Pancreas (tissue), 10 donors: Measurements from ENCODE around the gene WBP11. TPM values are rescaled to one million over a fixed set of nuclear protein-coding genes. Genes with fewer than 3 reads are reported as not detected.
"Not testable (repeated sequence)": the region's sequence is repeated elsewhere in the genome, so short reads cannot be mapped to it uniquely, and the experiment has no call there.

ENCODE experiments used
- ATAC-seq, 4 donors: fragments of 200-7000 bp; cut with Tn5 transposase; one replicate each; pipeline versions ENCODE4 v1.8.0 to v1.9.1; 2020; ENCODE audit warnings: mild to moderate bottlenecking in 4 of 4, moderate library complexity in 4 of 4
- DNase-seq, 6 donors: peaks; one replicate each; pipeline ENCODE4 v3.0.0-alpha.2; 2020
- FAIRE-seq: peaks from 2 replicates; lab custom pipeline; 2012; peaks lifted over from hg19 to GRCh38; lab: Jason Lieb, UNC
- H3K27ac ChIP-seq, 4 donors: fragments of 200-600 bp; sonication (generic); 1 replicate in 3 of 4; 2 replicates in 1 of 4; pipeline versions ENCODE4 v1.5.0 to v1.8.0; 2020
- H3K27me3 ChIP-seq, 4 donors: fragments of 200-600 bp; one replicate each; pipeline ENCODE4 v1.8.0; 2021
- H3K36me3 ChIP-seq, 3 donors: fragments of 200-600 bp; sonication (generic) in 1 of 3; one replicate each; pipeline versions ENCODE4 v1.5.0 to v1.8.0; 2020 to 2021
- H3K4me1 ChIP-seq, 3 donors: fragments of 200-600 bp; one replicate each; pipeline ENCODE4 v1.8.0; 2021
- H3K4me3 ChIP-seq, 4 donors: fragments of 200-600 bp; sonication (generic) in 2 of 4; one replicate each; pipeline versions ENCODE4 v1.5.0 to v1.8.0; 2020 to 2021
- H3K9me3 ChIP-seq, 4 donors: fragments of 200-600 bp; one replicate each; pipeline ENCODE4 v1.8.0; 2021
- WGBS, 2 donors: extraction: QIAGEN DNeasy Blood & Tissue Kit; methylation state at CpG; one replicate each; pipeline ENCODE4 v1.1.7; 2013; 5-methylcytosine and 5-hydroxymethylcytosine counted together
- intact Hi-C, 3 donors: fragments of 100-400 bp; cut with DNase I; formaldehyde crosslinking; loops; one replicate each; pipeline versions ENCODE4 v1.11.1 to v1.14.2; 2022
- polyA plus RNA-seq, 2 donors: library from polyadenylated mRNA; stranded (reverse); fragments of 200-250 nt; gene quantifications; one replicate each; pipeline ENCODE4 v1.2.3, GENCODE V29; 2013
- total RNA-seq, 6 donors: library from RNA; stranded (reverse); fragmentation: NEBNext Ultra II Directional in 4 of 6; extraction: Animal tissue kit (Norgen Biotek cat#: 25700) in 4 of 6; gene quantifications; one replicate each; pipeline versions ENCODE4 v1.2.1 to v1.2.4, GENCODE V29; 2021 to 2023
- TF ChIP-seq, protein P1 (sequence below), 4 donors: fragments of 200-600 bp; sonication (generic) in 3 of 4; IDR thresholded peaks; one replicate each; pipeline versions ENCODE4 v1.5.0 to v1.8.0; 2021; ENCODE audit warnings: antibody characterized with exemption in 4 of 4
- donor health status: healthy with polysubstance abuse.
- donor health status: DM: no; HTN: no; CAD: no; lungs with moderate emphysema.
- donor health status: DM: no; HTN: no; CAD: no.
- donor health status: control.
- donor health status: control.
- donor health status: Bipolar disorder and iron deficiency.
- donor health status: DM: yes; HTN: yes; CAD: no.
- donor health status: DM: no; HTN: no; CAD: no.
- donor health status: DM: no; HTN: no; CAD: no.
- donor health status: DM: yes; HTN: yes; CAD: no.

WBP11 gene
- total and polyA plus RNA-seq, 8 donors, result 7.9 to 28.5 (median 19.1) TPM

GRCh38 chr12:14765398-14765797 is 37.9 kb downstream of the WBP11 start:
- 80 to 85% methylated on average over 2 of the region's 2 CpGs for WGBS, 2 donors
- TF ChIP-seq, protein P1, sequence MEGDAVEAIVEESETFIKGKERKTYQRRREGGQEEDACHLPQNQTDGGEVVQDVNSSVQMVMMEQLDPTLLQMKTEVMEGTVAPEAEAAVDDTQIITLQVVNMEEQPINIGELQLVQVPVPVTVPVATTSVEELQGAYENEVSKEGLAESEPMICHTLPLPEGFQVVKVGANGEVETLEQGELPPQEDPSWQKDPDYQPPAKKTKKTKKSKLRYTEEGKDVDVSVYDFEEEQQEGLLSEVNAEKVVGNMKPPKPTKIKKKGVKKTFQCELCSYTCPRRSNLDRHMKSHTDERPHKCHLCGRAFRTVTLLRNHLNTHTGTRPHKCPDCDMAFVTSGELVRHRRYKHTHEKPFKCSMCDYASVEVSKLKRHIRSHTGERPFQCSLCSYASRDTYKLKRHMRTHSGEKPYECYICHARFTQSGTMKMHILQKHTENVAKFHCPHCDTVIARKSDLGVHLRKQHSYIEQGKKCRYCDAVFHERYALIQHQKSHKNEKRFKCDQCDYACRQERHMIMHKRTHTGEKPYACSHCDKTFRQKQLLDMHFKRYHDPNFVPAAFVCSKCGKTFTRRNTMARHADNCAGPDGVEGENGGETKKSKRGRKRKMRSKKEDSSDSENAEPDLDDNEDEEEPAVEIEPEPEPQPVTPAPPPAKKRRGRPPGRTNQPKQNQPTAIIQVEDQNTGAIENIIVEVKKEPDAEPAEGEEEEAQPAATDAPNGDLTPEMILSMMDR (IDR thresholded peaks at IDR 0.05), result no peak
- Histone ChIP-seq H3K27me3 (no peaks in the 10 kb centered on the region), H3K36me3 (no peaks in the 10 kb centered on the region), H3K9me3 (no peaks in the 10 kb centered on the region), H3K27ac (no peak overlapping the region), H3K4me1 (peaks cover 0 to 5% (median 2%) of the 10 kb centered on the region in 3 donors), H3K4me3 (no peak overlapping the region)
- DNase-seq (no peak), ATAC-seq (no peak), FAIRE-seq (no peak)
- intact Hi-C loops, result no loop called here

DNA sequence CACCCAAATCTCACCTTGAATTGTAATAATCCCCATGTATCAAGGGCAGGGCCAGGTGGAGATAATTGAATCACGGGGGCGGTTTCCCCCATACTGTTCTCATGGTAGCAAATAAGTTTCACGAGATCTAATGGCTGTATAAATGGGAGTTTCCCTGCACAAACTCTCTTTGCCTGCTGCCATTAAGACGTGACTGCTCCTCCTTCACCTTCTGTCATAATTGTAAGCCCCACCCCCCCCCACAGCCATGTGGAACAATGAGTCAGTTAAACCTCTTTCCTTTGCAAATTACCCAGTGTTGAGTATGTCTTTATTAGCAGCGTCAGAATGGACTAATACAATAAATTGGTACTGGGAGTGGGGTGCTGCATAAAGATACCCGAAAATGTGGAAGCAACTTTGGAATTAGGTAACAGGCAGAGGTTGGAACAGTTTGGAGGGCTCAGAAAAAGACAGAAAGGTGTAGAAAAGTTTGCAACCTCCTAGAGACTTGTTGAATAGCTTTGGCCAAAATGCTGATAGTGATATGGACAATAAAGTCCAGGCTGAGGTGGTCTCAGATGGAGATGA is 43.5 kb downstream of the WBP11 start:
- FAIRE-seq, H3K36me3 ChIP-seq, H3K4me1 ChIP-seq, intact Hi-C loops, ATAC-seq, H3K9me3 ChIP-seq, H3K27ac ChIP-seq, H3K4me3 ChIP-seq, H3K27me3 ChIP-seq, DNase-seq: not testable (repeated sequence)
- 80 to 94% methylated on average over 6 of the region's 6 CpGs for WGBS, 2 donors

GRCh38 chr12:14756334-14757143 is 46.7 kb downstream of the WBP11 start:
- 58 to 59% methylated on average over 17 of the region's 17 CpGs for WGBS, 2 donors
- intact Hi-C loops, result no loop called here
- H3K4me3 ChIP-seq, result no peak overlapping the region
- H3K9me3 ChIP-seq, result no peaks in the 10 kb centered on the region
- H3K36me3 ChIP-seq, result no peaks in the 10 kb centered on the region
- peak in 2 of 4 donors; percentile 21 to 70 for ATAC-seq
- DNase-seq, result no peak
- H3K27ac ChIP-seq, result no peak overlapping the region
- no peaks in the 10 kb centered on the region for H3K27me3 ChIP-seq
- TF ChIP-seq, protein P1 (IDR thresholded peaks at IDR 0.05), result no peak
- no peaks in the 10 kb centered on the region for H3K4me1 ChIP-seq
- no peak for FAIRE-seq

- H3K9me3 ChIP-seq, result no peaks in the 10 kb centered on the region
- no peak for FAIRE-seq
- intact Hi-C loops, result no loop called here
- H3K27me3 ChIP-seq, result no peaks in the 10 kb centered on the region
- no peak overlapping the region for H3K27ac ChIP-seq
- H3K4me1 ChIP-seq, result no peaks in the 10 kb centered on the region
- H3K4me3 ChIP-seq, result no peak overlapping the region
- TF ChIP-seq, protein P1 (IDR thresholded peaks at IDR 0.05), result no peak
- no peak for ATAC-seq
- H3K36me3 ChIP-seq, result no peaks in the 10 kb centered on the region
- no peak for DNase-seq
Measured at GRCh38 chr12:14751986-14752385, 51.3 kb downstream of the WBP11 start.

GRCh38 chr12:14743061-14743460 is 60.2 kb downstream of the WBP11 start:
- ATAC-seq (no peak), FAIRE-seq (no peak), DNase-seq (no peak)
- intact Hi-C loops, result no loop called here
- no peaks in the 10 kb centered on the region for H3K27me3 ChIP-seq
- H3K9me3 ChIP-seq, result no peaks in the 10 kb centered on the region
- no peaks in the 10 kb centered on the region for H3K36me3 ChIP-seq
- peaks cover 0 to 10% (median 0%) of the 10 kb centered on the region in 3 donors for H3K4me1 ChIP-seq
- whole genome bisulfite sequencing, 2 donors, result 94% methylated on average over 1 of the region's 1 CpG
- no peak overlapping the region for H3K27ac ChIP-seq
- TF ChIP-seq, protein P1 (IDR thresholded peaks at IDR 0.05), result no peak
- H3K4me3 ChIP-seq, result no peak overlapping the region
